M059J (cell line): Measurements from ENCODE around the gene TMEM255A. TPM values are rescaled to one million over a fixed set of nuclear protein-coding genes. Genes with fewer than 3 reads are reported as not detected.

Experiments used
- DNase-seq: peaks from one replicate; pipeline ENCODE4 v3.0.0-alpha.2; 2012; ENCODE audit warnings: low read depth
- total RNA-seq: library from RNA; depleted of rRNA; stranded (reverse); fragments of >200 nt; shearing (Covaris generic); gene quantifications from 2 replicates; pipeline ENCODE4 v1.2.3, GENCODE V29; 2014

TMEM255A gene
- total RNA-seq, 1 experiment from 2014 or later, result 2.6 TPM

GRCh38 chrX:120308558-120308957 is 2.7 kb downstream of the TMEM255A start:
- no peak for DNase-seq

- peak; percentile 56 for DNase-seq
These were observed 4.6 kb downstream of the TMEM255A start for GRCh38 chrX:120306630-120307029.

- peak; percentile 67 for DNase-seq
These were observed 5.6 kb downstream of the TMEM255A start for GRCh38 chrX:120305531-120306141.

GRCh38 chrX:120304256-120304655 is 7.0 kb downstream of the TMEM255A start:
- no peak for DNase-seq

- DNase-seq, result peak; percentile 73
These were observed 8.8 kb downstream of the TMEM255A start for GRCh38 chrX:120302434-120302833.

GRCh38 chrX:120301960-120302359 is 9.3 kb downstream of the TMEM255A start:
- DNase-seq, result no peak

- peak; percentile 14 for DNase-seq
These were observed 9.8 kb downstream of the TMEM255A start for GRCh38 chrX:120301497-120301896.

- DNase-seq, result peak; percentile 42
These were observed 11.3 kb downstream of the TMEM255A start for GRCh38 chrX:120299928-120300327.

GRCh38 chrX:120297923-120298322 is 13.3 kb downstream of the TMEM255A start:
- no peak for DNase-seq

GRCh38 chrX:120294651-120295050 is 16.6 kb downstream of the TMEM255A start:
- no peak for DNase-seq

- no peak for DNase-seq
These were observed 18.2 kb downstream of the TMEM255A start for GRCh38 chrX:120293015-120293414.

GRCh38 chrX:120291211-120291610 is 20.1 kb downstream of the TMEM255A start:
- DNase-seq, result no peak

- DNase-seq, result no peak
These were observed 21.2 kb downstream of the TMEM255A start for GRCh38 chrX:120290107-120290506.

- DNase-seq, result no peak
These were observed 23.6 kb downstream of the TMEM255A start for GRCh38 chrX:120287513-120288112.

- DNase-seq, result no peak
These were observed 24.3 kb downstream of the TMEM255A start for GRCh38 chrX:120286733-120287512.

- no peak for DNase-seq
These were observed 28.6 kb downstream of the TMEM255A start for GRCh38 chrX:120282697-120283096.

- no peak for DNase-seq
These were observed 29.5 kb downstream of the TMEM255A start for GRCh38 chrX:120281761-120282160.

GRCh38 chrX:120281021-120281624 is 30.1 kb downstream of the TMEM255A start:
- DNase-seq, result no peak

- DNase-seq, result no peak
These were observed 36.3 kb downstream of the TMEM255A start for GRCh38 chrX:120274958-120275357.

- no peak for DNase-seq
These were observed 37.1 kb downstream of the TMEM255A start for GRCh38 chrX:120274145-120274544.

- DNase-seq, result no peak
These were observed 40.0 kb downstream of the TMEM255A start for GRCh38 chrX:120271218-120271617.

- no peak for DNase-seq
These were observed 40.7 kb downstream of the TMEM255A start for GRCh38 chrX:120270567-120270966.
